GM19397 (cell line): ENCODE results near the gene ARL13B.
"Not testable (repeated sequence)": the region's sequence is repeated elsewhere in the genome, so short reads cannot be mapped to it uniquely, and the experiment has no call there.

Experiments
- ATAC-seq: cut with Tn5 transposase; IDR thresholded peaks from one replicate; pipeline ENCODE4 v1.9.1; 2021; ENCODE audit warnings: mild to moderate bottlenecking, moderate library complexity; ENCODE audit not compliant: unreplicated experiment

Gene ARL13B

GRCh38 chr3:93992207-93992606, 12.3 kb downstream of the ARL13B start:
- no peak for ATAC-seq

GRCh38 chr3:93994056-93994455, 14.1 kb downstream of the ARL13B start:
- no peak for ATAC-seq

- ATAC-seq, result no peak
Measured at GRCh38 chr3:94001191-94001590, 21.2 kb downstream of the ARL13B start.

- no peak for ATAC-seq
Measured at GRCh38 chr3:94001827-94002495, 22.0 kb downstream of the ARL13B start.

GRCh38 chr3:94004301-94004910, 24.5 kb downstream of the ARL13B start:
- peak; percentile 82 for ATAC-seq

GRCh38 chr3:94008253-94008652, 28.3 kb downstream of the ARL13B start:
- no peak for ATAC-seq

GRCh38 chr3:94009608-94010007, 29.7 kb downstream of the ARL13B start:
- no peak for ATAC-seq

GRCh38 chr3:94011233-94011711, 31.3 kb downstream of the ARL13B start:
- no peak for ATAC-seq

- ATAC-seq, result no peak
Measured at GRCh38 chr3:94012185-94012584, 32.2 kb downstream of the ARL13B start.

GRCh38 chr3:94015025-94015424, 35.1 kb downstream of the ARL13B start:
- ATAC-seq, result no peak

GRCh38 chr3:94019659-94020058, 39.7 kb downstream of the ARL13B start:
- ATAC-seq, result no peak

GRCh38 chr3:94020293-94020692, 40.3 kb downstream of the ARL13B start:
- ATAC-seq, result no peak

GRCh38 chr3:94024385-94024784, 44.4 kb downstream of the ARL13B start:
- ATAC-seq, result no peak

GRCh38 chr3:94026623-94027022, 46.7 kb downstream of the ARL13B start:
- no peak for ATAC-seq

GRCh38 chr3:94028093-94028837, 48.3 kb downstream of the ARL13B start, which contains the start of gene STX19:
Gene STX19, minus strand, starts transcription at chr3:94028597. Its CDS starts 13,328 bp downstream, at chr3:94015269.
- no peak for ATAC-seq

GRCh38 chr3:94036909-94037507, 57.1 kb downstream of the ARL13B start:
- ATAC-seq, result no peak

GRCh38 chr3:94043285-94043684, 63.3 kb downstream of the ARL13B start:
- no peak for ATAC-seq

- not testable (repeated sequence) for ATAC-seq
Measured at GRCh38 chr3:94044100-94044936, 64.4 kb downstream of the ARL13B start.

GRCh38 chr3:94046533-94046932, 66.6 kb downstream of the ARL13B start:
- no peak for ATAC-seq

GRCh38 chr3:94049267-94049666, 69.3 kb downstream of the ARL13B start:
- ATAC-seq, result no peak
